ENCODE measurements around the gene THSD7B.

Gene THSD7B

DNA sequence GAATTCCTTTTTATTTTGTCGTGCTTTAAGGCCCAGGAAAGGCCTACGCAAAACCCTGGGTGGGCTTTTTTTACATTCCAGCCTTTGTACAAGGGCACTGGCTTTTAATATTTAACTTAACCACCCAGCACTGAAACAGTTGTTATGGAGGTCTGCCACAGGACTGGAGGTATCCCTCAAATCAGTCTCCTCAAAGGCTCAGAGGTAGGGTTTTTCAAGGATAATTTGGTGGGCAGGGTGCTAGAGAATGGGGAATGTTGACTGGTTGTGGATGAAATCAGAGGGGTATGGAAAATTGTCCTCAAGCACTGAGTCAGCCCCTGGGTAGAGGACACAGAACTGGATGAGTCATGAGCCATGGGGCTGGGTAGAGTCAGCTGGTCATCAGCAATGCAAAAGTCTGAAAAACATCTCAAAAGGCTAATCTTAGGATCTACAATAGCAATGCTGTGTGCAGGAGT lies 443.1 kb downstream of the THSD7B start:
- DNase-seq: no peak

DNA sequence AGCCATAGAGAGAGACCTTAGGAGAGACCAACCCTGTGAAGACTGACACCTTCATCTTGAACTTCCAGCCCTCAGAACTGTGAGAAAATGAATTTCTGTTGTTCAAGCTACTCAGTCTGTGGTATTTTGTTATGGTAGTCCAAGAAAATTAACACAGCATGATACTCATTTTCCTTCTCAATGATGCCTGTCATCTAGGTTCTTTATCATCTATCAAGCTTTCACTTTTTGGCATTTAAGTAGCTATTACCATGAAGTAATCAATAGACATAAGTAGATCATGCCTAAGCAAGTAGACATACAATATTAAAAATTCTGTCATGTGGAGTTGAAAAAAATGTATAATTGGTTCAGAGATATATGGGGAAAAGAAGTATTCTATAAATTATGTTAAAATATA lies 444.7 kb downstream of the THSD7B start:
- no peak for DNase-seq

DNA sequence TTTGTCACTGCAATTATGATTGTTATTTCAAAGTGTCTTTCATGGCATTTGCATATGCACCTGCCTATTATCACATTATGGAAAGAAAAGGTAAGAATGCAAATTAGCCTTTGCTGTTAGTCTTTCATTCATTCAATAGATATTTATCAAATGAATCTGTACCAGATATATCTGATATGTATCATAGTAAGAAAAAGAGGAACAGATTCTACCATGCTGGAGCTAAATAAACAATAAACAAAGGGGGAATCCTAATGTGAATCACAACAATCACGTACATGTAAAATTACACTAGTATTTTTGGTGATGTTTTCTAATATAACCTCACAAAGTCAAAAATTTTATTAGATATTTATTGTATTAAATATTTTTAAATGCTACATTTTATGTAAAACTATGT lies 446.4 kb downstream of the THSD7B start:
- no peak for DNase-seq

DNA sequence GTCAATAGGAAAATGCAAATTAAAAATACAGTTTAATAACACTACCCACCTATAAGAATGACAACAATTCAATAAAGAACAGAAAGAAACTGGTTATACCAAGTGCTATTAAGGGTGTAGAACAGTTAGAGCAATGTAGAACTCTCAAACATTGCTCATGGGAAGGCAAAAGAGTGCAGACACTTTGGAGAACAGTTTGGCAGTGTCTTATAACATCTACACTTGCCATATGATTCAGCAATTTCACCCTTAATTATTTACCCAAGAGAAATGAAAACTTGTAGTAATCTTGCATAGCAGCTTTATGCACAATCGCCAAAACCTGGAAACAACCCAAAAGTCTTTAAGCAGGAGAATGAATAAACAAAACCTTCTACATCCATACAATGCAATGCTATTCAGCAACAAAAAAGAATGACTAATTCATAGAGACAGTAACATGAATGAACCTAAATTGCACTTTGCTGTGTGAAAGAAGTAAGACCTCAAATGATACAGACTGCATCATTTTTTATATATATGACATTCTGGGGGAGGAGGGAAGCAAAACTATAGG lies 455.2 kb downstream of the THSD7B start:
- no peak for DNase-seq

GRCh38 chr2:137221797-137222492 lies 456.6 kb downstream of the THSD7B start:
- DNase-seq: no peak

DNA sequence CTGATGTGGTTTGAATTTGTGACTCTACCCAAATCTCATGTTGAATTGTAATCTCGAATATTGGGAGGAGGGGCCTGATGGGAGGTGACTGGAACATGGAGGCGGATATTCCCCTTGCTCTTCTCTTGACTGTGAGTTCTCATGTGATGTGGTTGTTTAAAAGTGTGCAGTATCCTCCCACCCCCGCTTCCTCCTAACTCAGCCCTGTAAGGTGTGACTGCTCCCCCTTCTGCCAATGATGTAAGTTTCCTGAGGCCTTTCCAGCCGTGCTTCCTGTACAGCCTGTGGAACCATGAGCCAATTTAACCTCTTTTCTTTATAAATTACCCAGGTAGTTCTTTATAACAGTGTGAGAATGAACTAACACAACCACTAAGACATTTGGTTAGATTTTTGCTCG lies 458.4 kb downstream of the THSD7B start:
- DNase-seq: no peak

DNA sequence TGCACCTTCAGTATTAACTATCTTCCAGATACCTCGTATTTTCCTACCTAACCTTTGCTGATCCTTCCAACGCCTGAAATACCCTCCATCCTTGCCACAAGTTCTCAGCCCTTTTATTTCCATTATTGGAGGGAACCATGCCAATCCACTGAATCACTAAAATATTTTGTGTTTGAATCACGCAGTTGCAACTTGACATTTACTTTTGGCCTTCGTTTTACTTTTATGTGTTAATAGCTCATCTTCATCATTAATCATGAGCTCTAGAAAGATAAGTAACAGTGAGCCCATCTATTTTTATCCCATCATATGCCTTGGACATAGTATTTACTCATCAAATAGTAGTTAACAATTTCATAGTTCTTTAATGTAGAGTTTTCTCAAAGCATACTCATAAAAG lies 463.2 kb downstream of the THSD7B start:
- no peak for DNase-seq

- no peak for DNase-seq
Measured at GRCh38 chr2:137229834-137230233, 464.5 kb downstream of the THSD7B start.

DNA sequence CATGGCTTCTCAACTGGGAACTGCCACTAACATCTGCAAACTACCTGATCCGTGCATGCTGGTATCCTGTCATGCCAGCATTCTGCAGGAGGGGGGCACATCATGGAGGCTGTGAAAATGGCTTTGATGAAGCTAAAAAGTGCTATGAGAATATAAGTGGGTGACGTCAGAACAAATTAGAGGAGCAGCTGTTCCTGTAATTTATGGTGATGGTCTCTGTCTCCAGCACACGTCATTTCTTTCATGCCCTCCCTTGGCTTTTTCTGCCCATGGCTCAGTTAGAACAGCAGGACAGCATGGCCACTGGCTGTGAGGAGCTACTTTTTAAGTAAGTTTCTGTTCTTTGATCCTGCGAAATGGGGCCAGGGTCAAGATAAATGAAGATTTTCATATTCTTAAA lies 466.3 kb downstream of the THSD7B start:
- DNase-seq: no peak

DNA sequence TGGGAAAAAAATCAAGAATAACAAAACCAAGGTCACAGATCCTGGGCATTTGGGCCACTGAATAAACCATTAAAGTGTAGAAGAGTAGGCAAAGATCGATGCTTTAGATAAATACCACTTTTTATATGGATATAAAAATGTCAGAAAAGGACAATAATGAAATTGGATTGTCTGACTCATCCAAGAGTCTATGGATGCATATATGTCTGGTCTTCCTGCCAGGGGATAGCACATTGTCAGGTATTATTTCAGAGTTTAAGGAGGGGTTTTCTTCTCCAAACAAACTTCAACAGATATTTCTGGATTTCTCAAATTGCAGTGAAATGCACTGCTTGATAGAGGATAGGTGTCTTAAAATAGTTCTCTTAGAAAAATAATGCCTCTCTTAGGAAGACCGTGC lies 466.7 kb downstream of the THSD7B start:
- no peak for DNase-seq

DNA sequence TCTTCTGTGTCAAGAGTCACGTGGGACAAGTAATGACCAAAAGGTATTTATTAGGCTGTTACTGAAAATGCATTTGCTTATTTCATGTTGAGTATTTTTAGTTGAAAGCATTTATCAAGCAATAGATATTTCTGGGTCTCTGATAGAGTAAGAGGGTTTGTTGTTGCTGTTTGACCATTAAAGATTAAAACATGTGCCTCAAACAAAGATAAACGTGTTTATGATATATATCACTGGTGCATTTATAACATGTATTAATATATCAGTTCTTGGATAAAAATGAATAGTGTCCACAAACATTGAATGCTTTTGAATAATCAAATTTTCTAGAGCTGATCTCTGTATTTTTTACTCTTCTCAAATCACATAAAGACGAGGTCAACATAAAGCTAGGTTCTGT lies 467.7 kb downstream of the THSD7B start:
- no peak for DNase-seq

DNA sequence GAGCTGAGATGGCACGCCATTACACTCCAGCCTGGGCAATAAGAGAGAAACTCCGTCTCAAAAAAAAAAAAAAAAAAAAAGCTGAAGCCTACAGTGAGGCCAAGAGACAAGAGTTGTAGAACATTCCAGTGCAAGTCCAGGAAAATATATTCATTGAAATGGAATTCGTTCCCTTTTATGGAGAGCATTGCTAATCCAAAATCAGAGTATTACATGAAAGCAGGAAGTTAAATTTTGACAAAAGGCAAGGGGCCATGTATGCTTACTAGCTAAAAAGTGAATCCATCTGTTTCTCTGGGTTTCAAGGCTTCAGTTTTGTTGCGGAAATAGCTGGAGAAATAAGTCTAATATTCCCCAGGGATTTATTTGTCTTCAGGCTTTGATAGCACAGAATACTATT lies 471.7 kb downstream of the THSD7B start:
- no peak for DNase-seq

- no peak for DNase-seq
Measured at GRCh38 chr2:137238065-137238464, 472.7 kb downstream of the THSD7B start.

DNA sequence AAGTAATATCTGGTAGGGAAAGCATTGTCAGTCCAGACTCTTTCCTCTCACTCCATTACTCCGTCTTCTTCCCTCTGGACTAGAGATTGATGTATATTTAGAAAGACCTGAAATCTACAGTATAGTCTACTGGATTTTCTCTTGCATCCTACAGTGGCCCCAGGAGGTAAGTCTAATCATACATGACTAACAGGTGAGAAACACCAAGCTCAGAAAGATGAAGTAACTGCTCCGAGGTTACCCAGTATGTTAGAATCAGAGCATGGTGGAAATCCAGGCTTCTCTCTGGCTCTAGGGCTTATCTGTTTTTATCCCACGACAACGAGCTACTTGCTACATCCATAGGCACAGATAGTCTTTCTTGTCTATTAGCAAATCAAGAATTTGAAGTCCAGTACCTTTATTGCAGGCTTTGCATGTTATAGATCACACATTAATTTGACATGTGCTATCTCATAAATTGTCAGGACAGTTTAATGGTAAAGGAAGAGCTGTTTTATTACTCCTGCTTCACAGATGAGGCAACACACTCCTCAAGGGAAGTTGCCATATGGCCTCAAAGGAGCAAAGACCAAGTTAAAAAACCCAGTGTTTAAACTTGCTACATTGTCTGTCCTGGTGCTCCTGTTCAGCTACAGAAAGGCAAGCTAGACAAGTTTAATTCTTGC lies 484.3 kb downstream of the THSD7B start:
- DNase-seq: no peak

- DNase-seq: no peak
Measured at GRCh38 chr2:137250401-137250800, 485.1 kb downstream of the THSD7B start.

DNA sequence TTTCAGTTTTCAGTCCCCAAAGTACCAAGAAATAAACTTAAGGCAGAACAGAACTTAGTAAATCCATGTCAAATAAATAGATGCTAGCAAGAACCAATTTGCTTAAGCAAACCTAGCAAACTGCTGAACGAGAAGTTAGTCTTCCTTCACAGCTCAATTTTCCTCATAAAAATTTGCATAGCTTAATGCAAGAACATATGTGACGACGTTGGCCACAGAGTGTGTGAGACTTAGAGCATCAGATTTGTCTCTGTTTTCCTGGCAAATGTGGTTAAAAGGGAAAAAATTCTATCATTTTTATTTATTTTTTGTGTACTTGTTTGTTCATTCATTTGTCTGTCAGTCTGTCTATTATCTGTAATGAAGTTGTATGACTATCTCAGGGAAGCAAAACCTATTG lies 485.7 kb downstream of the THSD7B start:
- no peak for DNase-seq

GRCh38 chr2:137252934-137253333 lies 487.6 kb downstream of the THSD7B start:
- DNase-seq: no peak

GRCh38 chr2:137254052-137254451 lies 488.7 kb downstream of the THSD7B start:
- DNase-seq: no peak

- no peak for DNase-seq
Measured at GRCh38 chr2:137255345-137255744, 490.0 kb downstream of the THSD7B start.

- DNase-seq: no peak
Measured at GRCh38 chr2:137255990-137256389, 490.6 kb downstream of the THSD7B start.

DNA sequence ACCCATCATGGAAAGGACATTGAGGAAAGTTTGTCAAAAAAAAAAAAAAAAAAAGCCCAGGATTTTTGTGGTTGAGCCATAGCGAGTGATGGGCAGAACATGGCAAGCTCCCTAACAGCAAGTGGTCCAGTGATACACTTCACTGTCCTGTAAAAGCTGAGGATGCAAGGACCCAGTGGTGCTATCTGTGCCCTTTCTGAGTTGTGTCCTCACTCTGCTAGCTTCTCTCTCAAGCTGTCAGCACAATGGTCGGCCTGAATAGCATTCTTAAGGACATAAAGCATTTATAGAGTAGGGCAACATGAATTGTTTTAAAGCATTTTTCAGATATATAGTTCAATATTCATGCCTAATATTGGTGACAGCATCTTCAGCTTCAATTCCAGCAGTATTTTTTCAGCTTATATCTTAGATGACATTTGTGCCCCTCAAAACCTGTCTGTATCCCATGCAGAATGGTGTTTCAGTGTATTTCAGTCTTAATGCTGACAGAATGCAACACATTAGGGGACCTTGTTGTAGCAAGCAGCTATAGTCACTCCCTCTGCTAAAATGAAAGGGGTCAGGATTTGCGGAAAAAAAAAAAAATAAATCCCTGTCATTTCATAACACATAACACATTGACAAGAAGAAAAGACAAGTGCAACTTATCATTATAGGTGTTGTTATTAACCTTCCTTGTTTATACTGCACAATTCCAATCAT lies 496.7 kb downstream of the THSD7B start:
- no peak for DNase-seq

DNA sequence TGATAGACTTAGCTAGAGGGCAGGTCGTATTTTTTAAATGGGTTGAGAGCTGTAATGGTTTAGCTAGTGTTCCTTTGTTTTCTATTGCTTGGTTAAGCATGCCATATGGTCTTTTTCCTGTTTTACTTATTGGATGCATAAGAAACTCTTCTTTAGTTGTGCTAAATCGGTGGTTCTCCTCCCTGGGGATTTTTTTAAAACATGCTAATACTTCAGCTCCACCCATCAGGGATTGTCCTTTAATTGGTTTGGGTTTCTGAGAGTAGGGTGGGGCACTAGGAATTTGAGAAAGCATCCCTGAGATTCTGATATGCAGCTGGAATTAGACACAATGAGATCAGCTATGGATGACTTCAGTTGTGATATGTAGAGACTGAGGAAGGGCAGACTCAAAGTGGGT lies 497.2 kb downstream of the THSD7B start:
- DNase-seq: no peak

GRCh38 chr2:137287913-137288639 lies 522.7 kb downstream of the THSD7B start:
- DNase-seq: no peak

Data from DMS53 (cell line).